ENCODE data around the gene EPHB2.

DNA sequence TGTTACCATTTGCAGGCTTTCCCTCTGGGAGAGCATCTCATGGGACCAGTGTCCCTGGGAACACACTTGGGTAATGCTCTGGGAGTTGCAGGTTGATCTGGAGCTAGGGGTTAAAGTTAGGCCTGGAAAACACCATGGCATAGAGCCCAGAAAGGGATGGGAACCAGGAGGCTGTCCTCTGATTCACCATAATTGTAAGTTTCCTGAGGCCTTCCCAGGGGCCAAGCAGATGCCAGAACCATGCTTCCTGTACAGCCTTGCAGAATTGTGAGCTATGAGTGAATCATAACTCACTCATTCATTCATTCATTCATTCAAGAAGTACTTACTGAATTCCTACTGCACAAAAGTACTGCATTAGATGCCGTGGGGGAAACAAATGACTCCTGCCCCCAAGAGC is 212.0 kb downstream of the EPHB2 start:
- TF ChIP-seq, protein P1, sequence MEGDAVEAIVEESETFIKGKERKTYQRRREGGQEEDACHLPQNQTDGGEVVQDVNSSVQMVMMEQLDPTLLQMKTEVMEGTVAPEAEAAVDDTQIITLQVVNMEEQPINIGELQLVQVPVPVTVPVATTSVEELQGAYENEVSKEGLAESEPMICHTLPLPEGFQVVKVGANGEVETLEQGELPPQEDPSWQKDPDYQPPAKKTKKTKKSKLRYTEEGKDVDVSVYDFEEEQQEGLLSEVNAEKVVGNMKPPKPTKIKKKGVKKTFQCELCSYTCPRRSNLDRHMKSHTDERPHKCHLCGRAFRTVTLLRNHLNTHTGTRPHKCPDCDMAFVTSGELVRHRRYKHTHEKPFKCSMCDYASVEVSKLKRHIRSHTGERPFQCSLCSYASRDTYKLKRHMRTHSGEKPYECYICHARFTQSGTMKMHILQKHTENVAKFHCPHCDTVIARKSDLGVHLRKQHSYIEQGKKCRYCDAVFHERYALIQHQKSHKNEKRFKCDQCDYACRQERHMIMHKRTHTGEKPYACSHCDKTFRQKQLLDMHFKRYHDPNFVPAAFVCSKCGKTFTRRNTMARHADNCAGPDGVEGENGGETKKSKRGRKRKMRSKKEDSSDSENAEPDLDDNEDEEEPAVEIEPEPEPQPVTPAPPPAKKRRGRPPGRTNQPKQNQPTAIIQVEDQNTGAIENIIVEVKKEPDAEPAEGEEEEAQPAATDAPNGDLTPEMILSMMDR (IDR thresholded peaks at IDR 0.05; ENCODE audit: low read depth, low read length): no peak
- TF ChIP-seq, protein P2, sequence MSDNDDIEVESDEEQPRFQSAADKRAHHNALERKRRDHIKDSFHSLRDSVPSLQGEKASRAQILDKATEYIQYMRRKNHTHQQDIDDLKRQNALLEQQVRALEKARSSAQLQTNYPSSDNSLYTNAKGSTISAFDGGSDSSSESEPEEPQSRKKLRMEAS (IDR thresholded peaks at IDR 0.05; ENCODE audit: low read depth, low read length): no peak
- no peak for TF ChIP-seq POLR2A (IDR thresholded peaks at IDR 0.05; ENCODE audit: extremely low read depth, insufficient read length)
- no peak for TF ChIP-seq MYC (IDR thresholded peaks at IDR 0.05; ENCODE audit: low read depth, low read length)
